ENCODE results near the gene IQCK.
"Not testable (repeated sequence)": the region's sequence is repeated elsewhere in the genome, so short reads cannot be mapped to it uniquely, and the experiment has no call there.

The IQCK gene, protein sequence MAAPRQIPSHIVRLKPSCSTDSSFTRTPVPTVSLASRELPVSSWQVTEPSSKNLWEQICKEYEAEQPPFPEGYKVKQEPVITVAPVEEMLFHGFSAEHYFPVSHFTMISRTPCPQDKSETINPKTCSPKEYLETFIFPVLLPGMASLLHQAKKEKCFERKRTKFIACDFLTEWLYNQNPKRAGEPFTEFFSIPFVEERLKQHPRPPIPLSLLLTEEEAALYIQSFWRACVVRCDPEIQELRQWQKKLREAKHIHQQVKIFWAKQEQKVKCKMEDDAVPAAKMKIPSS

DNA sequence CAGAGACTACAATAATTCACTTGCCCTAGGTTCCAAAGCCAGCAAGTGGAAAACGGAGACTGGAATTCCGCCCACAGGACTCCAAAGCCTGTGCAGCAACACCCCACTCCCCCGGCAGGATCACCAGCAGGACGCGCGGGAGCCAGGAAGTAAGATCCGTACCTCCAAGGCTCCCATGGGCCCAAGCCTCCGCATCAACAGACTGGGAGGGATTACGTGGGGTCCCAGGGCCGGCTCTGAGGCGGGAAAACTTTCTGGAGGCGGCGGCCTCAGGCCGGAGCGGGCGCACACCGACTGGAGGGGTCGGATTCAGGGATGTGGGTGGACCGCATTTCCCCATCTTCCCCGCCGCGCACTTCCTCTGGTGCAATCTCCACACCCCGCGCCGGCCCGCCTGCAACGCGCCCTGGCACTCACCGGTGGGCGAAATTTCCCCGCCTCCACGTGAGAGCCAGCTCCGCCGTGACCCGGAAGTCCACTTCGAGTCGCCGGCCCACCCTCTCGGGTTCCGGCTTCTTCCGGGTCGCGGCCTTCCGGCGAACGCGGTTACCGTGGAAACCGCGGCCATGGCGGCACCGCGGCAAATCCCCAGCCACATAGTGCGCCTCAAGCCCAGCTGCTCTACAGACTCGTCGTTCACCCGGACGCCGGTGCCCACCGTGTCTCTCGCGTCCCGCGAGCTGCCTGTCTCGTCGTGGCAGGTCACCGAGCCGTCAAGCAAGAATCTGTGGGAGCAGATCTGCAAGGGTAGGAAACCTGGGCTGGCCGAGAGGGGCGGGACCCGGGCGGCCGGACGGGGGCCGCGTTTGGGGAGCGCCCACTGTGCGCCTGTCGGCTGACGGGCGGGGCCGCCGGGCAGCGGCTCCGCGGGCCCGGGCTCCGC, at the start of gene IQCK, which contains the start of gene KNOP1:
Gene IQCK, plus strand, starts transcription at position 531 of the 883 bp plus-strand sequence. Its CDS starts 36 bp downstream, at position 567.
Gene KNOP1, minus strand, starts transcription at position 487 of the 883 bp plus-strand sequence. CDS start 3,192 bp downstream, outside the sequence.
- peak; percentile 87 to 91 for DNase-seq

DNA sequence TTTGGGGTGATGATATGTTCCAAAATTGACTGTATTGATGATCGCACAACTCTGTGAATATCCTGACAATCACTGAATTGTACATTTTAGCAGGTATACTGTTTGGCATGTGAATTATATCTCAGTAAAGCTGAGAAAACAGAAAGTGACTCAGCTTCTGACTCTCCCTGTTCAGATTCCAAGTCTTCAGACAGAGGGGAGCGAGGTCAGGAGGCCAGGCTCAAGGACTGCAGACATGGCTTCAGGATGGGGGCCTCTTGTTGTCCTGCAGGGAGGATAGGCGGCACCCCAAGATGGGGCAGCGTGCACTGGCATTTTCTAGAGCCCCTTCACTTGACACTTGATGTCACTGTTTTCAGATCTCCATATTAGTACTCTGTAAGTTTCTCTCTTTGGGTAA, 45.7 kb upstream of the IQCK start:
- no peak for DNase-seq

DNA sequence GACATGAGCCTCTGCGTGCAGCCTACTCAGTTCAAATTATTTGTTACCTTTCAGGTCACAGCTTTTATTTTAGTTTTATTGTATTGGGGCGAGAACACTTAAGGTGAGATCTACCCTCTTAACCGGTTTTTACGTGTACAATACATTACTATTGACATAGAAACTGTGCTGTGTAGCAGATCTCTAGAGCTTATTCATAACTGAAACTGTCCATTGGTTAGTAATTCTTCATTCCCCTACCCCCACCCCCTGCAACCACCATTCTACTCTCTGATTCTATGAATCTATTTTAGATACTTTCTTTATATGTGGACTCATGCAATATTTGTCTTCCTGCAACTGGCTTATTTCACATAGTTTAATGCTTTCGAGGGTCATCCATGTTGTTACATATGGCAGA, 43.6 kb upstream of the IQCK start:
- no peak for DNase-seq

DNA sequence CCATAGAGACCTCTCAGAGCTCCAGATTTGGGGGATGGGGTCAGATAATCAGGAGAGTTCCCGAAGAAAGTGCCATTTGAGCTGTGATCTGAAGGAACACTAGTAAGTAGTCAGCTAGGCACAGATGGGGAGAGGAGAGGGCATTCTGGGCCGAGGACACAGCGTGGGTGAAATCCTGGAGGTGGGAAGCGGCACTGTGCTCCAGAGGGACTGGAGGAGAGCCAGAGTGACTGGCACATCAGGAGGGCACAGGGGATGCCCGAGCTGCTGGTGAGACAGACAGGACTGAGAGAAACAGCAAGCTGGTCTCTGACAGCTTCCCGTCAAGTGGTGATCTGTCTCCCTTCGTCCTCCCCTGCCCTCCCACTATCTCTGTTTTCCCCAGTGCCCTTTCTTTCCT, 40.7 kb upstream of the IQCK start:
- no peak for DNase-seq

DNA sequence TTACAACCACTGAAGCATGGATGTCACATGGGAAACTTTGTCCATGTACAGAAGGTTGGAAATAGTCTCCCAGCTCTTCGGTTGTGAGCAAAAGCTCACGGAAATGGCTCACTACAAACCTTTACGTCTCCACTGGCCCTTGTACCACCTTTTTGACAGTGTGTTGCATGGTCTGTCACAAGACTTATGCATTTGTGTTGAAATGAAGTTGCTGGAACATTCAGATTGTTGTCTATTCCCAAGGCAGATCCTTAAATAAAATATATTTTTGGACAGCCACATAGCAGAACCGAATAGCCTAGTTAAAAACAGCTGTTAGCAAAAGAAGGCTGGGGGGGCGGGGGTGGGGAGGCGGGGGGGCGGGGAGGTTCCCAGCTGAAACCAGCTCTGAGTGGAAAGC, 39.3 kb upstream of the IQCK start:
- no peak for DNase-seq

DNA sequence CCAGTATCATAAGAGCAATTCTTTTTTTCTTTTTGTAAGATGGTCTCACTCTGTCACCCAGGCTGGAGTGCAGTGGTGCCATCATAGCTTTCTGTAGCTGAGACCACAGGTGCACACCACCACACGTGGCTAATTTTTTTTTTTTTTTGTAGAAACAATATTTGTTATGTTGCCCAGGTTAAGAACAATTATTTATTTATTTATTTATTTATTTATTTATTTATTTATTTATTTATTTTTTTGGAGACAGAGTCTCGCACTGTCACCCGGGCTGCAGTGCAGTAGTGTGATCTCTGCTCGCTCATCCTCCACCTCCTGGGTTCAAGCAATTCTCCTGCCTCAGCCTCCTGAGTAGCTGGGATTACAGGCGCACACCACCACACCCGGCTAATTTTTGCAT, 38.8 kb upstream of the IQCK start:
- not testable (repeated sequence) for DNase-seq

DNA sequence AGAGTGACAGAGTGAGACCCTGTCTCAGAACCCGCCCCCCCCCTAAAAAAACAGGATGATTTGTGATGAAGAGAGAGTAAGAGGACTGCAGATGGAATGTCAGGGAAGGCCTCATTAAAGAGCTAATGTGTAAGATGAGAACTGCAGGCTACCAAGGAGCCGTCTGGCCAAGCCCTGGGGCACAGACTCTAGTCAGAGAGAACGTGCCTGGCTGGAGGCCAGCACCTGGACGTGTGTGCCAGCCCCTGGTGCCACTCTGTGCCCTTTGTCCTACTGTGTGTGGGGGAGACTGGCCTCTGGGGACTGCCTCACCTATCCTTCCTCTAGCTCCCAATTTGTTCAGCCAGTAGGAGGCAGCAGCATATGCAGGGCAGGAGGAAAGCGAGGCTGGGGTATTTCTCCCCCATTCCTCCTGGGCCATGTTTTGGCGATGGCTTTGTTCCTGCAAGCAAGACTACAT, 37.2 kb upstream of the IQCK start:
- peak in 1 of 2 experiments; percentile 9 for DNase-seq

DNA sequence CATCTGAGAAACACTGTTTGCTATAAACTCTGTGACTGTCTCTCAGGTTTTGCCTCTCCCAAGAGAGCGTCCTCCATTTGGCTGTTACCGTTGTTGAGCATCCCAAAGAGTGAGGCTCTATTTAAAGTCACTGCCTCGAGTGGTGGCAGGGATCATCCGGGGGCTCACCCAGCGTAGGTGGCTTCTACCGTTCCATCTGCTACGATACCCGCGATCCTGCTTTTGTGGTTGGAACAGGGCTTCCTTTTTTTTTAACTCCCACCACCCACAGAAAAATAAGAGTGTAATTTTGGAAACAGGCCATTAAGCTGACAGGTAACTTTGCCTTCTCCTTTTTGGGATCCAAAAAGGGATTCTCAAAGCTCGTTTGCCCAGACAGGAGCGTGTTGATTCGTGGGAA, 36.4 kb upstream of the IQCK start:
- DNase-seq: no peak

DNA sequence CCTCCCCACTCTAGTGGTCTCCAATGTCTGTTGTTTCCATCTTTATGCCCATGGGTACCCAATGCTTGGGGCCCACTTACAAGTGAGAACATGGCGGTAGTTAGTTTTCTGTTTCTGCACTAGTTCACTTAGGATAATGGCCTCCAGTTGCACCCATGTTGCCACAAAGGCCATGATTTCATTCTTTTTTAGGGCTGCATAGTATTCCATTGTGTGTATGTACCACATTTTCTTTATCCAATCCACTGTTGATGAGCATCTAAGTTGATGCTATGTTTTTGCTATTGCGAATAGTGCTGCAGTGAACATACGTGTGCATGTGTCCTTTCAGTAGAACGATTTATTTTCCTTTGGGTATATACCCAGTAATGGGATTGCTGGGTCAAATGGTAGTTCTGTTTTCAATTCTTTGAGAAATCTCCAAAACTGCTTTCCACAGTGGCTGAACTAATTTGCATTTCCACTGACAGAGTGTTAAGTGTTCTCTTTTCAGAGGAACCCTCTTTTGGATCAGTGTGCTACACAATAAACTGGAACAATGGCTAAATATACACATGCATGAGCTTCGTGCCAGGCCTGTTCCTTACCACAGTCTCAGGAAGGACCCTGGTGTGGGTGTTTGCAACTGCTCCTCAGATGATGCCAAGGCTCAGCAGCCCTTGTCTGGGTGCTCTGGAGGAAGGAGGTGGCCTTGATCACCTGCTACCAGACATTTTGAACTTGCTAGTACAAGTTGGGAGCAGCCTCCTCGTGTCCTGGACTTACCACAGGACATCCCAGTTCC, 34.4 kb upstream of the IQCK start:
- no peak for DNase-seq

DNA sequence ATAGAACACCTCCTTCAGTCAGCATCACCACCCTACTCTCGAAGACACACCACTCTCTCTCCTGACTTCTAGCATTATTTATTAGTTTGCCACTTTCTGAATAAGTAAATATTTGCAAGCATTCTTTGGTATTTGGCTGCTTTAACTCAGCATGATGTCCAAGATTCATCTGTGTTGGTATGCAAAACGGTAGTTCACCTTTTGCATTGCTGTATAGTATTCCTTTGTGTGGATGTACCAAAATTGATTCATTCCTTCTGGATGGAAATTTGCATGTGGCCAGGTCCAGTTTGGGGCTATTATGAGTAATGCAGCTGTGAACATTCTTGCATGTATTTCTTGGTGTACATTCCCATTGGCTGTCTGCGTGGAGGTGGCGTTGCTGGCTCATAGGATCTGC, 32.9 kb upstream of the IQCK start:
- DNase-seq: no peak

DNA sequence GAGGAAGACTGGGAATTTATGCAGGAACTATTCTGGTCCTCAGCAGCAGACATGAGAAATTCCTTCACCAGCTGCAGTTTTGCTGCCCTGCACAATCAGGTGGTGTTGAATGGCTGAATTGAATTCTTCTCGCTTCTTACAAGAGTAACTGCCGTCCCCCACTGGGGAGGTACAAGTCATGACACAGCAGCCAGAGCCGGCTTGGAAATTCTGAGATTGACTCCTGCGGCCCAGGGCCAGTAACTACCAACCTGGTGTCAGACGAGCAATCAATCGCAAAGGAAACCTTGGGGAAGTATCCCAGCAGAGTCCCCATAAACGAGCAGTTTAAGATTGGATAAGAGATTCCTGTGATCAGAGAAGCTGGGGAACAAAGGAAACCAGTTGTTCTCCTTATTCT, 30.8 kb upstream of the IQCK start:
- DNase-seq: no peak

DNA sequence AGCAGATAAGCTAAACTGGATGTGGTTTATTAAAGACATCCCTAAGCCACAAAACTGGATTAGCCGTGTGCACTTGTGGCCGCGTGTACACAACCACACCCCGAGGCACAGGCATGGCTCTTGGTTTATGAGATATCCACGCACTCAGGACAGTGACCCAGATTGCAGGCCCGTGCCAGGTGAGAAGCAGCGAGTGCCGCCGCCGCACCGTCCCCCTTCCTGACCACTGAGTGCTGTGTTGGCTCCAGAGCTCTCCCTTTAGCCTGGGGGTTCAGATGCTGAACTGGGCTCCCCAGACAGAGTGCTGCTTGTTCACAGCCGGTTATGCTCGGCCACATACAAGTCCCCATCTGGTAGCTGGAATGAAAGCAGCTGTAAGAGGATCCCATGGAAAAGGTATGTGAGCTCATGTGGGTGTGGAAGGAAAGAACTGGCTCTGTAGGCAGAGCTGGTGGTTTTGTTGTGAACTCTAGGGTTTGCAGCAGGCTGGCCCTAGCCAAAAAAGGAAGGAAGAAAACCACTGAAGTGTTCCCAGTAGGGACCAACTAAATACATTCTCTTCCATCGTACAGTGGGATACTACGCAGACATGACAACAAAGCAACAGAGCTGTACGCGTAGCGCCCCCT, 29.6 kb upstream of the IQCK start:
- DNase-seq: no peak

DNA sequence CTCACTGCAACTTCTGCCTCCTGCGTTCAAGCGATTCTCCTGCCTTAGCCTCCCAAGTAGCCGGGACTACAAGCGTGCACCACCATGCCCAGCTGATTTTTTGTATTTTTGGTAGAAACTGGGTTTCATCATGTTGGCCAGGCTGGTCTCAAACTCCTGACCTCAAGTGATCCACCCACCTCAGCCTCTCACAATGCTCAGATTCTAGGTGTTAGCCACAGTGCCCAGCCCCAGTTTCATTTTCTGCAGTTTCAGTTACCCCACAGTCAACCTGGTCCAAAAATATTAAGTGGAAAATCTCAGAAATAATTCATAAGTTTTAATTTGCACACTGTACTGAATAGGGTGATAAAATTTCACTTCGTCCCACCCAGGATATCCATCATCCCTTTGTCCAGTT, 28.7 kb upstream of the IQCK start:
- DNase-seq: no peak

DNA sequence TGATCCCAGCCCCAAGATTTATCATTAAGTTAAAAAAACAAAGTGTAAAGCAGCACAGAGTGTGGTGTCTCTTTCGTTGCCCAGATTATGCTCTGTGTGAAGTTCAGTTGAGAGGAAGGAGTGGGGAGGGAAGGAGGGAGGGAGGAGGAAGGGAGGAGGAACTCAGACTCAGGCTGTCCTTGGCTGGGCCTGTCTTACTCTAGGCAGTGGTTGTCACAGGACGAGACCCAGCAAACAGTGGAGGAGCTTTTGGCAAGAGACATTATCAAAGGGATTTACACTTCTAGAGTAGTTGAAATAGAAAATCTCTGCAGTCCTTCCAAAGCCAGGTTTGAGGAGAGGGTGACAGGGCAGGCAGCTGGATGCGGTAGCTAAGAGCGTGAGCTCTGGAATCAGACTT, 27.9 kb upstream of the IQCK start:
- no peak for DNase-seq

DNA sequence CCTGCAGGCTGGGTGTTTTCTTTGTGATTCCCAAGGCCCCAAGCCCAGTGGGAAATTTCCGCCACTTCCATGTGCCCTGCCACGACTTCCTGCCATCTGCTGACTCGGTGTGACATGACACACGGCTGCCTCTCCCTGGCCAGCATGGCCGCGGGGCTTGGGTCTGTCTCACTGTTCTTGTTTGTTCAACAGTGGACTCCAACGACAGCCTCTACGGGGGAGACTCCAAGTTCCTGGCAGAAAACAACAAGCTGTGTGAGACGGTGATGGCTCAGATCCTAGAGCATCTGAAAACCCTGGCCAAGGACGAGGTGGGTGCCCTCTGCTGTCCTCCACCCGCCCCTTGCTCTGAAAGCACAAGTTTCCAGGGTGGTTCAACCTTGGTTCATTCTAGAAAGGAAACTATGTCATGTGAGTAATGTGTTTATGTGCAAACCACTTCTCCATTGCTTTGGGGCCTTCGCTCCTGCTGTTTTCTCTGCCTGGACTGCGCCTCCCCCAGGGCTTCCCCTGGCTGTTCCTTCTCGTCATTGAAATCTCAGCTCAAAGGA, 26.8 kb upstream of the IQCK start:
- no peak for DNase-seq

DNA sequence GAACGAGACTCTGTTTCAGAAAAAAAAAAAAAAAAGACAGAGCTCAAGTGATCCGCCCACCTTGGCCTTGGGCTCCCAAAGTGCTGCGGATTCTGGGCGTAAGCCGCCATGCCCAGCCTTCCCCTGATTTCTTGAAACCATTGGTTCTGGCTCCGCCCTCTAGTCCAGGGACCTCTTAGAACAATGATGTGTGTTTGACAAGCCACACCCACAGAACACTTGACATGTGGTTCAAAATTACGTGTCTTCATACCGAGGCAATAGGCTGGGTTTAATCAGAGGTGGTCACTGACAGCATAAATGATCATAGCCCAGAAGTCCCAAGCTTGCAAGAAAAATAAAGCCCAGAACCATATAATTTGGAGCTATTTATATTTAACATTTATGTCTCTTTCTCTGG, 23.1 kb upstream of the IQCK start:
- DNase-seq: no peak

DNA sequence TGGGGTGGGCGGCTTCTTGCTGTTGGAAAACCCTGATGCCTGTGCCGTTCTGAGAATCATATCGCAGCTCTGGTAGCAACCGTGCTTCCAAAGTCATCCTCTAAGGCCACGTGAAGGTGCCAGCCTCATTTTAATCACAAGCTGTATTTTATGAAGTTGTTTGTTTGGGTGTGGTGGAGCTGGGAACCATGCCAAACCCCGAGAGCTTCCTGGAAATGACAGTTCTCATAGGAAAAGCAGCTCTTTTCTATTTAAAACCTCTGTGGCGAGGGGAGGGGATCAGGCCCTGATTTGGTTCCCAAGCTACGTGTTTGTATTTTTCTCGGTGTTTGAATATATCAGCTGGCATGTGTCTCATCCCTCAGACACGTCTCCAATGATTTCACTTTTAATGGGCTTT, 21.7 kb upstream of the IQCK start:
- peak; percentile 80 to 92 for DNase-seq

DNA sequence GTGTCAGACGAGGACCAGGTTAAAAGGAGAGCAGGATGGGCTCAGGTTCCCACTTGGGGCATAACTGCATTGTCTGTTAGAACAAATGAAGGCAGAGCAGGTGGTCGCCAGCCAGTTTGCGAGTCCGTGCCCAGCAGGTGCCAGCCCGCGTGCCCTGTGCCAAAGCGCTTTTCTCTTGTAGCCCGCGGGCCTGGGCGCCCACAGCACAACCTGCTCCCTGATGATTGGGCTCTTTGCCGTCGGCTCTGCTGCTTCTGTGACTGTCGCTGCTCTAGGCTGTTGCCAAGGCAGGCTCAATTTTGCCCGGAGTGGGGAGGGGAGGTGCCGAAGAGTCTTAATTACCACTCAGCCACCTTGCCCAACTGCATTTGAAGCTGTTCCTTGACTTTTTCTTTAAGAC, 21.1 kb upstream of the IQCK start:
- peak; percentile 82 to 89 for DNase-seq

DNA sequence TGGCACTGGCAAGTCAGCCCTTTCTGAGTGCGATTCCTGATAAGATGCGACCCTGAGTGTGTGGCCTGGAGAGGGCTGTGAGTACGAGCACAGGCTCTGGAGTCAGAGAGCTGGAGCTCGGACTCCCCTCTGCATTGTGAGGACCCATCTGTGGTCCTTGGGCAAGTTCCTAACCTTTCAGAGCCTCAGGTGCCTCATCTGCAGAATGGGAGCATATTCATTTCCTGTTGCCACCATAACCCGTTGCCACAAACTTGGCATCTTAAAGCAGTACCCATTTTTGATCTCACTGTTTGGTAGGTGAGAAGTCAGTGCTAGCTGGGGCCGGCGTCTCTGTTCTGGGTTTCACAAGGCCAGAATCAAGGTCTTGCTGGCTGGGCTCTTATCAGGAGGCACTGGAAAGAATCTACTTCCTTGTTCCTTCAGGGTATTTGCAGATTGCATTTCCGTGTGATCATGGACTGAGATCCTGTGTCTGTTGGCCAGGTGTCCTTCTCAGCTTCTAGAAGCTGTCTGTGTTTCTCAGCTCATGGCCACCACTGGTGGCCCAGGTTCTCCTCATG, 20.2 kb upstream of the IQCK start:
- DNase-seq: no peak

DNA sequence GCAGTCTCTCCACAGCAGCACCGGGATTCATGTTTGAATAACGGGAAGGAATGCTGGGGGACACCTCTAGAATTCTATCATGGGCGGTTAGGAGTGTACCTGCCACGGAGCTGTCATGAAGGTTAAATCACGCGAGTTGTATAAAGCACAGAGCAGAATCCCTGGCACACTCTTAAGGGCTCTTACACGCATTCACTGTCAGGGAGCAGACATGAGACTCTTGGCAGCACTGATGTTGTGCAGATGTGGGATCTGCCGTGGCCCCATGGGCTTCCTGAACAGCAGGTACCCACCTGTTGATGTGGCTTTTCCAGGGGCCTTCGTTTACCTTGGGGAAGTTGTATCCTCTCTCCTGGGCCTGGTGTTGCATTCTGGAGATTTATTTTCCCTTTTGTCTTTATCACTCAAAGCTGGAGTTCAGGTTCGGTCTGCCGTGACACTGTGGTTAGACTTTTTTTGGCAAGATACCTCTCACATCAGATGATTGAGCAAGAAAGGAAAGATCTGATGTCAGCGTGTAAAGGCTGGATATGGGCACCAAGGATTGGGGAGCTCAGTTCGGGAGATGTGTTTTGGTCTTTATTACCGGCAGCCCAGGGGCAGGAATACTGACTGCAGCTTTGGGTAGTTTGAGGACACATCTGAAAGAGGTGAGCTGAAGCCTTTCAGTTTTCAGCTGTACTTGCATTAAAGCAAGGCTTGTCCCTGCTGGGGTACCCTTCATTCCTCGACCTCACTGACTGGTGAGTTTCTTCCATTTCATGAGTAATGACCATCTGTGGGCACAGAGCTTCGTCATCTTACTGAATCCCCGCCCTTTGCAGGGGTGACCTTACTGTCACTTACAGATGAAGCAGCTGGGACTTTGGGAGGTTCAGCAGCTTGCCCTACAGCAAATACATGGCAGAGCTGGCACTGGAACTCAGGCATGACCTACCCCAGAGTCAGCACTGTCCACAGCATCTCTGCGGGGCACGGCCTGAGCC, 19.3 kb upstream of the IQCK start:
- DNase-seq: no peak

DNA sequence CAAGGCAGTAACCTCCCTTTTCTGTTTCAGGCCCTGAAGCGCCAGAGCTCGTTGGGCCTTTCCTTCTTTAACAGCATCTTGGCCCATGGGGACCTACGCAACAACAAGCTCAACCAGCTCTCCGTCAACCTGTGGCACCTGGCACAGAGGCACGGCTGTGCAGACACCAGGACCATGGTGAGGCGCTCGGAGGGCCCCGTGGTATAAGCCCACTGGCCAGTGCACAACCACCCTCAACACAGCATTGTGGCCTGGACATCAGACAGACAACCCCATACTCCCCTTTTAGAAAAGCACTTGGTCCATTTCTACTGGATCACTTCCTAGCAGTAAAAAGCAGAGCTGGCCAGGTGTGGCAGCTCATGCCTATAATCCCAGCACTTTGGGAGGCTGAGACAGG, 18.6 kb upstream of the IQCK start:
- no peak for DNase-seq

Measured in NCI-H2081 (cell line).